Smooth muscle cell of the brain vasculature (primary cell): ENCODE measurements around the gene PEX5.

Source experiments
- DNase-seq: peaks from one replicate; pipeline ENCODE4 v3.0.0-alpha.2; 2012; ENCODE audit warnings: low read depth, low spot score

PEX5 gene

GRCh38 chr12:7189398-7190267 is at the start of gene PEX5:
Gene PEX5 (plus strand): TSS chr12:7189686. CDS start chr12:7190378, 692 bp downstream.
- DNase-seq = peak; percentile 86

DNA sequence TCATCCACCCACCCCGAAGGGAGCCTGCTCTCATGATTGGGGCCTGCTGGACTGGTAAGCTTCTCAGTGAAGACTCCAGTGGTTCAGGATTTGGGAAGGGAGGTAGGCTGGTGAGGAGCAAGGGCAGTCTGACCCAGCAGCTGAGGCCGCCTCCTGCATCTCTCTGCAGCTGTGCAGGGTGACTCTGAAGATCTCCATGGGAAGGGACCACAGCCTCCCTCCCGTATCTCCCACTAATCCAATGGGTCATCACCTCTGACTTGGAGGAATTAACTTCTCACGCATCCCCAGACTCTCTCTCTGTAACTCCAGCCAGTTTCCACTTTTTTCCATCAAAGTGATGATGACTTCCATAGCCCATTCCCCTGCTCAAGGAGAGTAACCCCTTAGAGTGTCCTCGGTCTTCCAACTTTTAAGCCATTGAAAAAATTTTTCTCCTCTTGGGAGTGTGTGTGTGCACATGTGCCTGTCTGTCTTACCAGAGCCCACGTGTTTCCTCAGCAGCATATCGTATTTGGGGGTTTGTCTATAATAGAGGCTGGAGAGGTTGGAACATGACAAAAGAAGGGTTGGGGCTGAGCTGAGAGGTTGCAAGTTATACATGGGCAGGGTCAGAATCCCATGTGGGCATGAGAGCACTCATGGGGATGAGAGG is 48.0 kb upstream of the PEX5 start:
- DNase-seq = no peak

- DNase-seq = peak; percentile 17
Measured at GRCh38 chr12:7142056-7142644, 47.3 kb upstream of the PEX5 start.

- DNase-seq = no peak
Measured at GRCh38 chr12:7142809-7143465, 46.5 kb upstream of the PEX5 start.

GRCh38 chr12:7143564-7143963 is 45.9 kb upstream of the PEX5 start:
- no peak for DNase-seq

DNA sequence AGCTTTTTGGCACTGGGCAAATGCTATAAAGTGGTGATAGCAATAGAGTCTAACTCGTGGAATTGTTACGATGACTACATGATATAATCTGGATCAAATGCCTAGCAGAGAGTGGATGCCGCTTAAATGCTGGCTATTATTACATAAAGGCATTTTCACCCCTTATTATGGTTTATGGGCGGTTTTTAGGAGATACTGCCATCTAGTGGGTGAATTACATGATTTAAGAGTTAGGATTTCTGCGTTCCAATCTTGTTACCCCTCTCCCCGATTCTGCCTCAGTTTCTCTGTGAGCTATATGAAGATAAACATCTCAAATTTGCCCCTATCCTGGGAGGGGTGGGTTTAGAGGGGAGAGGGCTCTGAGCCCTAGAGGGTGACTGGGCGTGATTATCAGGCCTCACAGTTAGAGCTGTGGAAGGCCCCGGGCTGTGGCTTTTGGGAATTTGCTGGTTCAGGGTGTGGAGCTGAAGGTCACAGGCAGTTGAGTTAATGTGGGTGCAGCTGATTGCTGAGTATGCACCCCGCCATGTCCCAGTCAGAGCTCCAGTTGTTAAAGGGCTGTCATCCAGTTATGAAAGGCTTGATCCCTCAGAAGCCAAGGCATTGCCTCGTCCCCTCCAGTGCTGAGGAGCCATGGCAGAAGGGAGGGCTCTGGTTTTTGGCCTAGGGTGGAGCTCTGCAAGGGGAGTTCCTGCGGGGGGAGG is 44.9 kb upstream of the PEX5 start:
- no peak for DNase-seq

DNA sequence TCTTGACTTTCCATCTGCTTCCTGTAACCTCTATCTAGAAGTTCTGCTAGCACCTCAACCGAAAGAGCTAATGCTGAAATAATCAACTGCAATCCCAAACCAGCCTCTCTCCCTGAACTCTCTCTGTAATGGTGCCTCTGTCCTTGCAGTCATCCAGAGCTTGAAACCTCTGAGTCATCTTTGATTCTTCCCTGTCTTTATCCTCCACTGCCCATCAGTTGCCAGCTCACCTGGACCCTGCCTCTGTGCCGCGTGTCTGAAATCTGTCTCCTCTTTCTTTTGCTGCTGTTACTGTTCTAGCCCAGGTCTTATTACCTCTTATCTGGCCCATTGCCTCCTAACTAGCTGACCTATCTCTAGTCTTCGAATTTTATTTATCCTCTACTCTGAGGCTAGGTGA is 43.8 kb upstream of the PEX5 start:
- DNase-seq = no peak

DNA sequence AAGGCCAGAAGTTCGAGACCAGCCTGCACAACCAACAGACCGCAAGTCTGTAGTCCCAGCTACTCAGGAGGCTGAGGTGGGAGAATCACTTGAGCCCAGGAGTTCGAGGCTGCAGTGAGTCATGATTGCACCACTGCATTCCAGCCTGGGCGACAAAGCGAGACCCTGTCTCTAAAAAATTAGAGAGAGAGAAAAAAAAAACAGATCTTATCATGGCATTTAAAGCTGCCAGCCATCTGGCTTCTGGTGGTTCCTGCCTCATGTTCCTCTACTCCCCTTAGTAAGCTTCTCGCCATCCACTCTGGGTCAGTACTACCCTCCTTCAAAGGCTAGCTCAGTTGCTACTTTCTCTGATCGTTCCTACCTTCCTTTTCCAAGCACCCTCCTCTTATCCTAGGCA is 43.3 kb upstream of the PEX5 start:
- no peak for DNase-seq

GRCh38 chr12:7146906-7147305 is 42.6 kb upstream of the PEX5 start:
- DNase-seq = no peak

DNA sequence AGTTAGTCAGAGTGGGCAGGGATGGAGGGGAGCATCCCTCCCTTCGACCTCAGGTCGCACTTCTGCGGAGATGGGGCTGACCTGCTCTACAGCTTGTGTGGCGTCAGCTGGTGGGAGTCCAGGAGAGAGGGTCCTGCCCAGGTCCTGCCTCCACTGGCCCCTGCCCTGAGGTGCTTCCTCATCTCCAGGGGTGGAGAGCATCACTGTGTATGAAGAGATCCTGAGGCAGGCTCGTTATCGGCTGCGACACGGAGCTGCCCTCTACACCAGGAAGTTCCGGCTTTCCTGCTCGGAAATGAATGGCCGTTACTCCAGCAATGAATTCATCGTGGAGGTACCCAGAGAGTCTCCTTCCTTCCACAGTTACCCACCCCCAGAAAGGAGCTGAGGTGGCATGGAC is 39.1 kb upstream of the PEX5 start:
- no peak for DNase-seq

GRCh38 chr12:7150841-7151240 is 38.6 kb upstream of the PEX5 start:
- no peak for DNase-seq

- no peak for DNase-seq
Measured at GRCh38 chr12:7151532-7151931, 38.0 kb upstream of the PEX5 start.

GRCh38 chr12:7152818-7153217 is 36.7 kb upstream of the PEX5 start:
- DNase-seq = no peak

- no peak for DNase-seq
Measured at GRCh38 chr12:7154042-7154441, 35.4 kb upstream of the PEX5 start.

GRCh38 chr12:7154901-7155470 is 34.5 kb upstream of the PEX5 start:
- DNase-seq = no peak

- DNase-seq = no peak
Measured at GRCh38 chr12:7155471-7156034, 33.9 kb upstream of the PEX5 start.

GRCh38 chr12:7156259-7157197 is 33.0 kb upstream of the PEX5 start:
- DNase-seq = no peak

DNA sequence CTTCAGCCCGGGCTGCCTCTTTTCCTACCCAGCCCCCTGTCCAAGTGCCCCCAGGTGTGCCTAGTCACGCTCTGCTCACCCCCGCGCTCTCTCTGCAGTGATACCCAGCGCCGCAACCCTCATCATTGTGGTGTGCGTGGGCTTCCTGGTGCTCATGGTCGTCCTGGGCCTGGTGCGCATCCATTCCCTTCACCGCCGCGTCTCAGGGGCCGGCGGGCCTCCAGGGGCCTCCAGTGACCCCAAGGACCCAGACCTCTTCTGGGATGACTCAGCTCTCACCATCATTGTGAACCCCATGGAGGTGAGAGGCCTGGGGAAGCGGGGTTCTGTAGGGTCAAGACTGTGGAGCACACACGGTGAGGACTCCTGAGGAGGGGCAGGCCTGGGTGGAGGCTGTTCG is 32.1 kb upstream of the PEX5 start:
- DNase-seq = no peak

GRCh38 chr12:7158781-7159609 is 30.5 kb upstream of the PEX5 start:
- no peak for DNase-seq
